ENCODE data around the gene ECE2.
A peak's percentile ranks its signal among the peaks of the same experiment; 100 is the strongest.

ECE2 gene

GRCh38 chr3:184333700-184334099 is 57.9 kb downstream of the ECE2 start:
- Histone ChIP-seq H3F3A (ENCODE audit: control insufficient read depth, insufficient read depth) (peaks cover 60% of the 10 kb centered on the region), H3K79me2 (ENCODE audit: control insufficient read depth, low read length) (no peaks in the 10 kb centered on the region), H3K4me3 (ENCODE audit: low read length) (no peak overlapping the region), H3K27ac (ENCODE audit: low read depth, low read length) (no peak overlapping the region), H3K4me1 (ENCODE audit: control insufficient read depth, low read length) (peaks cover 19% of the 10 kb centered on the region), H3K27me3 (ENCODE audit: control insufficient read depth, low read length) (no peaks in the 10 kb centered on the region), H3K36me3 (ENCODE audit: control insufficient read depth, low read length) (peaks cover 68% of the 10 kb centered on the region), H3K9me3 (ENCODE audit: control insufficient read depth, insufficient read depth, low read length) (no peaks in the 10 kb centered on the region), H3K9me2 (replicated peaks; ENCODE audit: control insufficient read depth, low read length) (no peaks in the 10 kb centered on the region), H4K20me1 (ENCODE audit: control insufficient read depth, insufficient read depth, low read depth, low read length) (peaks cover 14% of the 10 kb centered on the region), H3K4me2 (ENCODE audit: low read length) (no peak overlapping the region)
- TF ChIP-seq CTCF (IDR thresholded peaks at IDR 0.05; ENCODE audit: low read depth, low read length, poor library complexity, severe bottlenecking) = no peak
- no peak for TF ChIP-seq EZH2phosphoT487 (IDR thresholded peaks at IDR 0.05; ENCODE audit: borderline replicate concordance, low read length)

GRCh38 chr3:184334470-184335158 is 58.8 kb downstream of the ECE2 start:
- Histone ChIP-seq H3K36me3 (ENCODE audit: control insufficient read depth, low read length) (peaks cover 58% of the 10 kb centered on the region), H3K27me3 (ENCODE audit: control insufficient read depth, low read length) (peaks cover 3% of the 10 kb centered on the region; the same call in 1 of the 2 replicates), H3K9me2 (replicated peaks; ENCODE audit: control insufficient read depth, low read length) (no peaks in the 10 kb centered on the region), H3K79me2 (ENCODE audit: control insufficient read depth, low read length) (no peaks in the 10 kb centered on the region), H3K4me2 (ENCODE audit: low read length) (no peak overlapping the region), H3K9me3 (ENCODE audit: control insufficient read depth, insufficient read depth, low read length) (no peaks in the 10 kb centered on the region), H3K4me3 (ENCODE audit: low read length) (no peak overlapping the region), H3K27ac (ENCODE audit: low read depth, low read length) (no peak overlapping the region), H3F3A (ENCODE audit: control insufficient read depth, insufficient read depth) (peaks cover 57% of the 10 kb centered on the region), H3K4me1 (ENCODE audit: control insufficient read depth, low read length) (peaks cover 22% of the 10 kb centered on the region), H4K20me1 (ENCODE audit: control insufficient read depth, insufficient read depth, low read depth, low read length) (peaks cover 14% of the 10 kb centered on the region)
- TF ChIP-seq EZH2phosphoT487 (IDR thresholded peaks at IDR 0.05; ENCODE audit: borderline replicate concordance, low read length) (no peak), CTCF (IDR thresholded peaks at IDR 0.05; ENCODE audit: low read depth, low read length, poor library complexity, severe bottlenecking) (no peak)

- Histone ChIP-seq H3K4me1 (ENCODE audit: control insufficient read depth, low read length) (peaks cover 22% of the 10 kb centered on the region), H3K4me3 (ENCODE audit: low read length) (peak overlapping the region; percentile 72), H3K27ac (ENCODE audit: low read depth, low read length) (peak overlapping the region; percentile 24; the same call in 1 of the 2 replicates), H3K9me2 (replicated peaks; ENCODE audit: control insufficient read depth, low read length) (no peaks in the 10 kb centered on the region), H3K4me2 (ENCODE audit: low read length) (peak overlapping the region; percentile 79), H3F3A (ENCODE audit: control insufficient read depth, insufficient read depth) (peaks cover 52% of the 10 kb centered on the region), H3K36me3 (ENCODE audit: control insufficient read depth, low read length) (peaks cover 52% of the 10 kb centered on the region), H3K79me2 (ENCODE audit: control insufficient read depth, low read length) (no peaks in the 10 kb centered on the region), H3K27me3 (ENCODE audit: control insufficient read depth, low read length) (peaks cover 3% of the 10 kb centered on the region; the same call in 1 of the 2 replicates), H3K9me3 (ENCODE audit: control insufficient read depth, insufficient read depth, low read length) (no peaks in the 10 kb centered on the region), H4K20me1 (ENCODE audit: control insufficient read depth, insufficient read depth, low read depth, low read length) (peaks cover 14% of the 10 kb centered on the region)
- TF ChIP-seq EZH2phosphoT487 (IDR thresholded peaks at IDR 0.05; ENCODE audit: borderline replicate concordance, low read length) = no peak
- TF ChIP-seq CTCF (IDR thresholded peaks at IDR 0.05; ENCODE audit: low read depth, low read length, poor library complexity, severe bottlenecking) = no peak
Observed at GRCh38 chr3:184335291-184335660, 59.5 kb downstream of the ECE2 start.

Data from DOHH2 (cell line).